Neural cell (in vitro differentiated cells): ENCODE measurements around the gene ITGB1.

Experiments
- EZH2 ChIP-seq: fragments of 200-600, 300-800 bp; shearing (Covaris generic), sonication (generic); IDR thresholded peaks from 2 replicates; pipeline ENCODE4 v1.6.1; 2014; ENCODE audit warnings: antibody characterized with exemption, low read length, borderline replicate concordance, mild to moderate bottlenecking; ENCODE audit not compliant: insufficient read depth, poor library complexity, severe bottlenecking
- MXI1 ChIP-seq: fragments of 450-650 bp; conservative IDR thresholded peaks from 2 replicates; pipeline ENCODE4 v1.6.1; 2014; ENCODE audit warnings: antibody characterized with exemption, mild to moderate bottlenecking; ENCODE audit not compliant: poor library complexity, severe bottlenecking
- TF ChIP-seq, protein P1 (sequence below): fragments of 450-650 bp; IDR thresholded peaks from 2 replicates; pipeline ENCODE4 v1.5.1; 2014; ENCODE audit warnings: antibody characterized with exemption, mild to moderate bottlenecking, moderate library complexity; ENCODE audit not compliant: poor library complexity, severe bottlenecking

DNA sequence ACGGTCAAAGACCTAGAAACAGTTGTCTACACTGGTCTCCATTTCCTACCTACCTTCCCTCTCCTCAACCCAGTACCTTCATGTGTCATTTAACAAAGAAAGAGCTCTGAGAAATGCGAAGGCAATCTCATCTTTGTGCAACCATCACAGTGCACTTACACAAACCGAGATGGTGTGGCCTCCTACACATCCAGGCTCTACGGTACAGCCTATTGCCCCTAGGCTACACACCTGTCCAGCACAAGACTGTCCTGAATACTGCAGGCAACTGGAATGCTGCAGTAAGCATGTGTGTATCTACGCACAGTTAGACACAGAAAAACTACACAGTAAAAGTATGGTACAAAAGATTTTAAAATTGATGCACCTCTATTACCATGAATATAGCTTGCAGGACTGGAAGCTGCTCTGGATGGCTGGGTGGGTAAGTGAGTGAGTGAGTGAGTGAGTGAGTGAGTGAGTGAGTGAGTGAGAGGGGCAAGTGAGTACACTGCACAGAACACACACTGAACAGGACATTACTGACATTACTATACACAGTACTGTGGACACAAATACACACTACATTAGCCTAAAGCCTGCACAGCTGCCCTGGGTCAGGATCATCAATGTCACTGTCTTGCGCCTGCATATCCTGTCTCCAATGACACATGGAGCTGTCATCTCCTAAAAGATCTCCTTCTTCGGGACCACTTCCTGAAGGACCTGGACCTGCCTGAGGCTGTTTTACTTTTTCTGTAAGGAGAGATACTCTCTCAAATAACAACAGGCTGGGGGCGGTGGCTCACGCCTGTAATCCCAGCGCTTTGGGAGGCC, 18.5 kb downstream of the ITGB1 start:
- no peak for TF ChIP-seq EZH2
- TF ChIP-seq, protein P1, sequence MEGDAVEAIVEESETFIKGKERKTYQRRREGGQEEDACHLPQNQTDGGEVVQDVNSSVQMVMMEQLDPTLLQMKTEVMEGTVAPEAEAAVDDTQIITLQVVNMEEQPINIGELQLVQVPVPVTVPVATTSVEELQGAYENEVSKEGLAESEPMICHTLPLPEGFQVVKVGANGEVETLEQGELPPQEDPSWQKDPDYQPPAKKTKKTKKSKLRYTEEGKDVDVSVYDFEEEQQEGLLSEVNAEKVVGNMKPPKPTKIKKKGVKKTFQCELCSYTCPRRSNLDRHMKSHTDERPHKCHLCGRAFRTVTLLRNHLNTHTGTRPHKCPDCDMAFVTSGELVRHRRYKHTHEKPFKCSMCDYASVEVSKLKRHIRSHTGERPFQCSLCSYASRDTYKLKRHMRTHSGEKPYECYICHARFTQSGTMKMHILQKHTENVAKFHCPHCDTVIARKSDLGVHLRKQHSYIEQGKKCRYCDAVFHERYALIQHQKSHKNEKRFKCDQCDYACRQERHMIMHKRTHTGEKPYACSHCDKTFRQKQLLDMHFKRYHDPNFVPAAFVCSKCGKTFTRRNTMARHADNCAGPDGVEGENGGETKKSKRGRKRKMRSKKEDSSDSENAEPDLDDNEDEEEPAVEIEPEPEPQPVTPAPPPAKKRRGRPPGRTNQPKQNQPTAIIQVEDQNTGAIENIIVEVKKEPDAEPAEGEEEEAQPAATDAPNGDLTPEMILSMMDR: no peak
- TF ChIP-seq MXI1: no peak
